Mammary epithelial cell (primary cell): ENCODE measurements around the gene MAL.

ENCODE experiments used
- EZH2 ChIP-seq: IDR thresholded peaks from 2 replicates; pipeline ENCODE4 v1.6.1; 2012; ENCODE audit warnings: low read length, inconsistent platforms, borderline replicate concordance
- TF ChIP-seq, protein P1 (sequence below), 2 donors: IDR thresholded peaks in 1 of 2; conservative IDR thresholded peaks in 1 of 2; 2 replicates each; pipeline ENCODE4 v1.5.1; 2011 to 2012; ENCODE audit warnings: inconsistent platforms in 2 of 2, low read length in 2 of 2, mild to moderate bottlenecking in 2 of 2, control low read depth in 1 of 2, low read depth in 1 of 2; ENCODE audit not compliant: insufficient read depth in 1 of 2; ENCODE audit errors: extremely low read depth in 1 of 2

- TF ChIP-seq, protein P1, sequence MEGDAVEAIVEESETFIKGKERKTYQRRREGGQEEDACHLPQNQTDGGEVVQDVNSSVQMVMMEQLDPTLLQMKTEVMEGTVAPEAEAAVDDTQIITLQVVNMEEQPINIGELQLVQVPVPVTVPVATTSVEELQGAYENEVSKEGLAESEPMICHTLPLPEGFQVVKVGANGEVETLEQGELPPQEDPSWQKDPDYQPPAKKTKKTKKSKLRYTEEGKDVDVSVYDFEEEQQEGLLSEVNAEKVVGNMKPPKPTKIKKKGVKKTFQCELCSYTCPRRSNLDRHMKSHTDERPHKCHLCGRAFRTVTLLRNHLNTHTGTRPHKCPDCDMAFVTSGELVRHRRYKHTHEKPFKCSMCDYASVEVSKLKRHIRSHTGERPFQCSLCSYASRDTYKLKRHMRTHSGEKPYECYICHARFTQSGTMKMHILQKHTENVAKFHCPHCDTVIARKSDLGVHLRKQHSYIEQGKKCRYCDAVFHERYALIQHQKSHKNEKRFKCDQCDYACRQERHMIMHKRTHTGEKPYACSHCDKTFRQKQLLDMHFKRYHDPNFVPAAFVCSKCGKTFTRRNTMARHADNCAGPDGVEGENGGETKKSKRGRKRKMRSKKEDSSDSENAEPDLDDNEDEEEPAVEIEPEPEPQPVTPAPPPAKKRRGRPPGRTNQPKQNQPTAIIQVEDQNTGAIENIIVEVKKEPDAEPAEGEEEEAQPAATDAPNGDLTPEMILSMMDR (conservative IDR thresholded peaks at IDR 0.05 in 1 of 2, IDR thresholded peaks at IDR 0.05 in 1 of 2; ENCODE audit: extremely low read depth in 1 of 2, insufficient read depth in 1 of 2, low read depth in 1 of 2, low read length in 2 of 2) = no peak
- no peak for TF ChIP-seq EZH2
Observed at GRCh38 chr2:95053543-95053942, 28.0 kb downstream of the MAL start.
